GM12878 (cell line): Measurements from ENCODE around the gene MAB21L3.

Experiments
- ASH2L ChIP-seq: fragments of 300-600, 200-600 bp; sonication (generic); IDR thresholded peaks from 2 replicates; pipeline ENCODE4 v1.6.1; 2017; ENCODE audit warnings: low read depth, mild to moderate bottlenecking, borderline replicate concordance
- BRCA1 ChIP-seq: IDR thresholded peaks from 2 replicates; pipeline ENCODE4 v1.6.1; 2011; ENCODE audit warnings: low read depth, low read length, improper control_type of control experiment
- CEBPB ChIP-seq, 2 experiments: fragments of 150-350 bp in 1 of 2; IDR thresholded peaks; 2 replicates each; pipeline ENCODE4 v1.6.1; 2012 to 2014; ENCODE audit warnings: low read depth in 2 of 2, low read length in 2 of 2, borderline replicate concordance in 1 of 2, inconsistent platforms in 1 of 2
- CHD2 ChIP-seq: IDR thresholded peaks from 2 replicates; pipeline ENCODE4 v1.6.1; 2011; ENCODE audit warnings: low read depth, low read length, improper control_type of control experiment, borderline replicate concordance
- CTCF ChIP-seq, 3 experiments: IDR thresholded peaks in 2 of 3; conservative IDR thresholded peaks in 1 of 3; 2 replicates each; pipeline ENCODE4 v1.5.1; 2011; ENCODE audit warnings: low read depth in 3 of 3, low read length in 3 of 3, mild to moderate bottlenecking in 3 of 3, control low read depth in 2 of 3, moderate library complexity in 2 of 3, inconsistent platforms in 1 of 3, mixed read lengths in 1 of 3; ENCODE audit not compliant: control insufficient read depth in 2 of 3, insufficient read depth in 1 of 3; ENCODE audit errors: extremely low read depth in 1 of 3
- E2F8 ChIP-seq: fragments of 450-650 bp; IDR thresholded peaks from 2 replicates; pipeline ENCODE4 v1.6.1; 2018; ENCODE audit warnings: mild to moderate bottlenecking, low read depth, moderate library complexity; ENCODE audit not compliant: partially characterized antibody
- EZH2 ChIP-seq: IDR thresholded peaks from 2 replicates; pipeline ENCODE4 v1.6.1; 2012; ENCODE audit warnings: low read depth, mild to moderate bottlenecking, control low read depth, inconsistent platforms, low read length, borderline replicate concordance; ENCODE audit not compliant: control insufficient read depth
- GATAD2B ChIP-seq: fragments of 450-650 bp; conservative IDR thresholded peaks from 2 replicates; pipeline ENCODE4 v1.6.1; 2017; ENCODE audit warnings: low read depth, mild to moderate bottlenecking, moderate library complexity
- POLR2A ChIP-seq: IDR thresholded peaks from 2 replicates; pipeline ENCODE4 v1.6.1; 2011; ENCODE audit warnings: low read depth, mild to moderate bottlenecking, low read length
- USF2 ChIP-seq: IDR thresholded peaks from 2 replicates; pipeline ENCODE4 v1.6.1; 2011; ENCODE audit warnings: low read depth, low read length, improper control_type of control experiment, borderline replicate concordance
- ZBTB40 ChIP-seq: fragments of 450-650 bp; IDR thresholded peaks from 2 replicates; pipeline ENCODE4 v1.6.1; 2016; ENCODE audit warnings: mild to moderate bottlenecking, moderate library complexity, borderline replicate concordance
- ZNF384 ChIP-seq: IDR thresholded peaks from 2 replicates; pipeline ENCODE4 v1.6.1; 2012; ENCODE audit warnings: low read depth, mild to moderate bottlenecking, low read length, improper control_type of control experiment, borderline replicate concordance
- ZNF592 ChIP-seq: fragments of 450-650 bp; IDR thresholded peaks from 2 replicates; pipeline ENCODE4 v1.6.1; 2017; ENCODE audit warnings: mild to moderate bottlenecking, moderate library complexity
- ZZZ3 ChIP-seq: IDR thresholded peaks from 2 replicates; pipeline ENCODE4 v1.6.1; 2011; ENCODE audit warnings: low read depth; ENCODE audit not compliant: control insufficient read depth, insufficient read length

GRCh38 chr1:116179964-116180363 lies 68.8 kb downstream of the MAB21L3 start:
- no peak for TF ChIP-seq POLR2A
- no peak for TF ChIP-seq GATAD2B
- TF ChIP-seq CTCF (IDR thresholded peaks at IDR 0.05 in 2 of 3, conservative IDR thresholded peaks at IDR 0.05 in 1 of 3; ENCODE audit: control insufficient read depth in 2 of 3, extremely low read depth in 1 of 3, insufficient read depth in 1 of 3, low read depth in 3 of 3, low read length in 3 of 3): no peak
- TF ChIP-seq BRCA1: no peak
- no peak for TF ChIP-seq ZBTB40
- TF ChIP-seq ASH2L: no peak
- no peak for TF ChIP-seq ZZZ3
- no peak for TF ChIP-seq CHD2
- no peak for TF ChIP-seq ZNF384
- no peak for TF ChIP-seq USF2
- TF ChIP-seq EZH2: no peak
- TF ChIP-seq E2F8: no peak
- no peak for TF ChIP-seq ZNF592
- no peak for TF ChIP-seq CEBPB (IDR thresholded peaks at IDR 0.05; ENCODE audit: borderline replicate concordance in 1 of 2, low read depth in 2 of 2, low read length in 2 of 2)
